Measurements from ENCODE around the gene CD82. TPM values are rescaled to one million over a fixed set of nuclear protein-coding genes. Genes with fewer than 3 reads are reported as not detected.
A peak's percentile ranks its signal among the peaks of the same experiment; 100 is the strongest.

CD82 gene
- total and polyA plus RNA-seq, 2 of the 8 experiments (the other 6 are each of a cell fraction or from before 2014, with no cell fraction given): 7.9 to 10.3 TPM

- Histone ChIP-seq H3K23ac (ENCODE audit: insufficient read length) (no peak overlapping the region), H4K20me1 (replicated peaks in 1 of 2; ENCODE audit: control insufficient read depth in 1 of 2, insufficient read depth in 2 of 2, low read length in 2 of 2) (no peaks in the 10 kb centered on the region), H3K9ac (replicated peaks in 1 of 4; ENCODE audit: extremely low read depth in 1 of 4, low read depth in 3 of 4, low read length in 3 of 4) (no peak overlapping the region), H3K4me2 (ENCODE audit: insufficient read depth in 1 of 2, low read depth in 2 of 2, low read length in 2 of 2) (no peak overlapping the region), H4K8ac (ENCODE audit: extremely low read depth, insufficient read depth, low read length) (no peak overlapping the region), H4K91ac (replicated peaks; ENCODE audit: insufficient read length, low read length) (no peak overlapping the region), H3K4me1 (replicated peaks in 1 of 4; ENCODE audit: control insufficient read depth in 3 of 4, insufficient read depth in 4 of 4, low read length in 3 of 4) (peaks cover 0 to 4% (median 0%) of the 10 kb centered on the region in 4 experiments; a peak in 3 of 7 replicates), H2AK5ac (ENCODE audit: low read depth, low read length) (0 out of 2 replicates have a peak overlapping the region, but pooled peaks have one; percentile 13), H2BK12ac (ENCODE audit: low read depth, low read length) (no peak overlapping the region), H3K56ac (replicated peaks; ENCODE audit: insufficient read length, low read depth, low read length) (no peak overlapping the region), H3K4me3 (ENCODE audit: extremely low read depth in 1 of 4, insufficient read depth in 2 of 4, low read depth in 3 of 4, low read length in 4 of 4) (no peak overlapping the region), H2BK5ac (ENCODE audit: low read depth, low read length) (no peak overlapping the region), H3K27me3 (replicated peaks in 1 of 4; ENCODE audit: control insufficient read depth in 3 of 4, extremely low read depth in 1 of 4, insufficient read depth in 3 of 4, low read length in 3 of 4) (no peaks in the 10 kb centered on the region), H3K9me3 (ENCODE audit: insufficient read depth in 2 of 2, low read depth in 1 of 2, low read length in 1 of 2) (no peaks in the 10 kb centered on the region), H3K4ac (replicated peaks; ENCODE audit: insufficient read length, low read depth, low read length) (no peak overlapping the region), H4K5ac (ENCODE audit: insufficient read length, low read depth, low read length) (no peak overlapping the region), H3K79me2 (ENCODE audit: control insufficient read depth in 1 of 2, insufficient read depth in 2 of 2, low read length in 2 of 2) (no peaks in the 10 kb centered on the region), H3K36me3 (ENCODE audit: control insufficient read depth in 2 of 4, insufficient read depth in 4 of 4, low read length in 3 of 4) (no peaks in the 10 kb centered on the region), H3K23me2 (ENCODE audit: low read depth, low read length) (no peaks in the 10 kb centered on the region), H2BK120ac (replicated peaks; ENCODE audit: low read depth, low read length) (no peak overlapping the region), H2AFZ (ENCODE audit: low read length) (no peak overlapping the region), H2BK20ac (ENCODE audit: low read length) (no peak overlapping the region), H2BK15ac (ENCODE audit: low read length) (no peak overlapping the region), H3K18ac (ENCODE audit: extremely low read depth, low read length) (no peak overlapping the region), H3K27ac (ENCODE audit: low read depth, low read length) (no peak overlapping the region), H3K79me1 (ENCODE audit: low read depth, low read length) (no peaks in the 10 kb centered on the region; the same call in 1 of the 2 replicates), H3K14ac (ENCODE audit: insufficient read length) (no peak overlapping the region)
- TF ChIP-seq CHD2 (IDR thresholded peaks at IDR 0.05; ENCODE audit: low read length) (no peak), JUND (IDR thresholded peaks at IDR 0.05; ENCODE audit: low read length) (no peak)
- FAIRE-seq (no peak), DNase-seq (ENCODE audit: low read depth in 1 of 2, low spot score in 2 of 2) (no peak)
- POLR2A ChIA-PET (ENCODE audit: partially characterized antibody): no interaction called here
- CTCF ChIA-PET (ENCODE audit: partially characterized antibody): interaction anchor here (0.6 to 3.1 kb wide), 5 partner anchors 20 to 401 kb away, joined by 3 to 13 read pairs (median 5); no protein-coding TSS in a partner anchor
- WGBS, 2 experiments (ENCODE audit: extremely low coverage in 1 of 2, insufficient coverage in 1 of 2, insufficient read length in 1 of 2, insufficient replicate concordance in 2 of 2, low coverage in 1 of 2, low lambda C conversion rate in 2 of 2, missing lambda C conversion rate in 1 of 2): 79% methylated on average over 4 of the region's 4 CpGs; no CpG with 5 or more reads in 1 of the 2 experiments
Observed at GRCh38 chr11:44576656-44577055, 11.2 kb downstream of the CD82 start.
